LHCN-M2 (cell line): ENCODE results near the gene NKX2-3. TPM values are rescaled to one million over a fixed set of nuclear protein-coding genes. Genes with fewer than 3 reads are reported as not detected.
A peak's percentile ranks its signal among the peaks of the same experiment; 100 is the strongest.

ENCODE experiments used
- DNase-seq: peaks from one replicate; pipeline ENCODE4 v3.0.0-alpha.2; 2012; ENCODE audit warnings: low read depth
- total RNA-seq: library from RNA; depleted of rRNA; stranded (reverse); fragments of >200 nt; gene quantifications from 2 replicates; pipeline ENCODE4 v1.2.3, GENCODE V29; 2014

Gene NKX2-3
- total RNA-seq, 1 experiment from 2014 or later: not detected

DNA sequence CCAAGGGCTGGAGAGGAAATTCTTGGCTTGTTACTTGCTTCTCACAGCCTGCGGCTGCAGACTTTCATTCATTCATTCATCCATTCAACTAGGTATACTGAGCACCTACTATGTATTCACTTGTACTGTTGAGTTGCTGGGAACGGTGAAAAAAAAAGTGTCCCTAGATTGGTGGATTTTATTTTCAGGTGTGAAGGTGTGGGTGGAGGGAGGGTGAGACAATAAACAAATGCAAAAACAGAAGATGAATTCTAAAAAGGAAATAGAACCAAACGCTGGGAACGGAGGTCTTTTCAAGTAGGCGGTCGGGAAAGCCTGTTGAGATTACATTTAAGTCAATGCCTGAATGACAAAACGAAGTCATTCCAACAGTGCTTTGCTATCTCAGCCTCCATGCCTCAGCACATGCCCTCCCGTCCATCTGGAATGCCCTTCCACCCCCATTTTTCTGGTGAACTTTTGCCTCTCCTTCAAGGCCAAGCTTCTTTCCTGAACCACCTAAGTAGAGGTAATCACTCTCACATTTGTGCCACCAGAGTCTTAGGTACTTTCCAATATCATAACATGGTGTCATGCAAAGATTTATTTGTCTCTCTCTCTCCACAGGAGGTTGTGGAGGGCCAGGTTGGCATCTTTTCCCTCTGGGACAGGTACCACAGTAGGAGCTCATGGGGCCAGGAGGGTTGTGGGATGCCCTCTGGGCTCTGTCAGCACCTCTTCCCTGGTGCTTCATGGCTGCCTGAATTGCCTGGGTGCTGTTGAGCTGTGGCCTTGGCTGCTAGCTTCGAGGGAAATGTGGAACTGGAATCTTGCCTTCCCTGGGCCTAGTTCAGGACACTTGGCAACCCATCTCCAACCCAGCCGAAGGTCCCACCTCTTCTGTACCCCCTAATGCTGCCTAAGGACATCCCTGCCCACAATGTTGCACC, 5.5 kb downstream of the NKX2-3 start:
- DNase-seq: no peak

DNA sequence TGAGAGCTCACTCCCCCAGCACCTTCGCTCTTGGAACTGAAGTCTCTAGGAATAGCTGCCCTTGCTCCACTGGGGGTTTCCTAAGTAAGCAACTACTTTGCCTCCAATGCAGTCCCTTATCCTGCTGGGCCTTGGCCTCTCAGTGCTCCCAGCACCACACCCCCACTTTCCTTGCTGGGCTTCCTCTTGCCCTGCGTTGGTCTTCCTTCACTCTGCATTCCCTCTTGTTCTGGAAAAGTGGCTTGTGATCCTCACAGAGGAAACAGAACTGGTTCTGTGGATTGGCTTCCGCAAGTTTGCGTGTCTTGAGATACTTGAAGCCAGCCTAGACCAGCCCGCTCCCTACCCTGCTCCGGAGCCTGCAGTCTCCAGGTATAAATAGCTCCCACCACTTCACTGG, 6.4 kb downstream of the NKX2-3 start:
- DNase-seq: no peak

DNA sequence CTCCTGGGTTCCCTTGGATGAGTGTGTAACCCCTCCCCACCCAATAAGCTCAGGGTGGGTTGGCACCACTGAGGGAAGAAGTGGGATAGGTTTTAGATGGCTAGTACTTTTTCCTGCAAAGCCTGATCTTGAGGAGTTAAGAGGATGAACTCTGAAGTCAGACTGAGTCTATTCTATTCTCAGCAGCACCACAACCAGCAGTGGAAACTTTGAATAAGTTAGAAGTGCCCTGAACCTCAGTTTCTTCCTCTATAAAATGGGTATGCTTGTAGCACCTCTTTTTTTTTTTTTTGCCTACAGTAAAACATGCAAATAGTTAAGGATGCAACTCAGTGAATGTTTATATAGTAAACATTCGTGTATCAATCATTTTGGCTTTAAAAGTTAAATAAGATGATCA, 7.1 kb downstream of the NKX2-3 start:
- no peak for DNase-seq

DNA sequence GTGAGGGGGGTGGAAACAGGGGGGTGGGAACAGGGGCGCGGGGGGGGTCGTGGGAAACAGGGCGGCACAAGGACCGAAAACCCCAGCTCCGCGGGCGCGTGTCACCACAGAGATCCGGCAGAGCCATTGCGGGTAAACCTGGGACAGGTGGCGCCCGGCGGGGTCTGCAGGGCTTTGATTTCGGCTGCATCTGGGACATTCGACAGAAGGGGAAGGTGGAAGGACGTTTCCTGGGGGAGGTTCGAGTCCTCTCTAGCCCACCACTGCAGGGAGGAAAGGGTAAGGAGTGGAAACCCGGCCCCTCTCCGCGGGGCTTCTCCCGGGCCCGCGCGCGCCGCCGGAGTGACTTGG, 7.5 kb downstream of the NKX2-3 start:
- DNase-seq: no peak

DNA sequence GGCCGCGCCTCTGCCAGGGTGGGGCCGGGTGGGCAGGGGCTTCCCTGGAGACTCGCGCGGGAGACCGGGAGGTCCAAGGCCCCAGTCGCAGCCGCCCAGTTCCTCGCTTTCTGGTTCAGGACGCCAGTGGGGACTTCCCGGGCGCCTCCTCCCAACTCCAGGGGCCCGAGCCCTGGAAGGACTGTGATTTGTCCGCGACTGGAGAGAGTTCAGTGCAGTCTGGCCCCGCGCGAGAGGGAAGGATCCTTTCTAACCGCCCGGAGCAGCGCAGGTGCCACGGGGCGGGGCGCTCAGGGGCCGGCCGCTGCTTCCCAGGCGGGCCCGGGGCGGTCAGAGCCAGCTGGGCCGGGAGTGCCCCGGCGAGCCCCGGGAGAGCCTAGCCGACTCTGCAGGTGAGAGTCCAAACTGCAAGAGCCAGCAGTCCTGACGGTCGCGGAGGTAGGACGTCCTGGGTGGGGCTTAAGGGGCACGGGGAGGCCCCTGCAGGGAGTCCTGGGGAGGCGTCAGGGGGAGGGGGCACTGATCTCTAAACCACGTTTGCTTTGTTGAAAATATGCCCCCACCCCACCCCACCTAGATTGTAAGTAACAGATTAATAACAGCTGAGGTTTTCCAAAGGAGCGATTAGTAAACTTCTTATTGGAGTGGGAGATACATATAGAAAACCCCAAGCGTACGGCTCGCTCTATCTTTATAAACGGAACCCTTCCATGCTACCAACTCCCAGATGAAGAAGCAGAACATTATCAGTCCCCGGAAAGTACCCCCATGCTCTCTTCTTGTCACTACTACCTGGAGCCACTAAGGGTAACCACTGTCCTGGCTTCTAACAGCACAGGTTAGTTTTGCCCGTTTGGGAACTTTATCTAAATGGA, 8.2 kb downstream of the NKX2-3 start:
- DNase-seq: no peak

DNA sequence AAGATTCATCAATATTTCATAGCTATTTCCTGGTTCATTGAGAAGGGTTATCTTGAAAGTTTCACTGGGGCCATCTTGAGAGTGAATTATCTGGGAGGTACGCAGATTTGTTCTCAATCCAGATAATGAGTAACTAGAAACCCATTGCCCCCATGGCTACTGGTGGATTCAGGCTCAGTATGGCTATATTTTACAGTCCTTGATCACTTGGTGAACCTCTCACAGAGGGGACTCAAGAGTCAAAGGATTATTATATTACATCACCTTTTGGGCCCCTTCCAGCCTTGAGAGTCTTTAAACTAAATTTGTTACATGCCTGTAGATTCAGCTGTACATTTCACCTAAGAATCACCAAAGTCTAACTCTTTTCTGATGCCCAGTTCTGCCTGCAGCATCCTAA, 11.6 kb downstream of the NKX2-3 start:
- no peak for DNase-seq

DNA sequence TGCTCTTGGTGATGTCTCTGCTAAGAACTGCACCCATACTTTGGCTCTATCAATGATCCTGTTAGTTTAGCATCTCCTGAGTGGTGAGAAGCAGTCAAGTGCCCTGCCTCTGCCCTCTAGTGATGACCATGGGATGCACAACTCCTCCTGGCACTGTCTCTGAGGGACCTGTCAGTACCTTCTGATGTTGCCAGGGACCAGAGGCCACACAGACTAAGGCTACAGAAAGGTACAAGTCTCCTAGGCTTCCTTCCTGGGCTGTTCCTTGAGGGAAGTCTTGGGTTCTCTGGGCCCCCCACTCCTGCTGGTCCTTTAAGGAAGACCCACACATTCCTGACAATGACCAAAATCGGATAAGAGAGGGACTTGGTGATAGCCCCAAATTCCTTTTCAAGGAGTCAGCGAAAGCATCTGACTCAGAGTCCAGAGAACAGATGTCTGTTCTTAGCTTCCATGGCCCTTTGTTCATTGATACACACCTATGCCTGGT, 15.3 kb downstream of the NKX2-3 start:
- peak; percentile 73 for DNase-seq

DNA sequence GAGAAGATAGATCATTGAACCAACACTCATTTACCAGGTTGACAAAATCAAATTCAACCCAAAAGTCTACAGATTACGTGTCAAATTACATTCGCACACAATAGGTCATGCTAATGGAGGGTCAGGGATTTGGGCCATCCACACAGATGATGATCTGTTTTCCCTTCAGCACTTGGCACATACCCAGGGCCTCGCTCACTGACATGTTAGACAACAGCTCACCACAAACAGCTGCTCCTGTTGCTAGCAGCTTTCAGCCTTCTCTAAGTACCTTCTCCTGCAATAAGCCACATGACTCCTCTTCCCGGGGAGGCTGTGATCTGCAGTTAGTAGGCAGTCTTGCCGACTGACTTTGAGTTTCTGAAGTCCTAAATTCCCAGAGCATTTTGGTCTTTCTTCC, 18.4 kb downstream of the NKX2-3 start:
- DNase-seq: peak; percentile 98

DNA sequence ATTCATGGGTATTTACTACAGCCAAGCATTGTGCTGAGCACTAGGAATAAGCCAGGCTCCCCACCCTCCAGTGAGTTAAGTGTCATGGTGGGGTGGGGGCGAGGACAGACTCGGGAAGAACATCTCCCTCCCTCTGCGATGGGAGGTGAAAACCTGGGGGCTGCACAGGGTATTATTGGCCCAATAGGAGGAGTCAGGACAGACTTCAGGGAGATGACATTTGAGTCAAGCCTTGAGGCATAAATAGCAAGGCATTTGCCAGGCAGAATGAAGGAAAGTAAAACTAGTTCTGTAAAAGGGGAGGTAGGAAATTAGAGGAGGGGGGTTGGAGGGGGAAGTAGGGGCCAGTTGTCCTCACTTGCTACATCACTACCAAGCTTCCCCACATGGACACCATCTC, 18.9 kb downstream of the NKX2-3 start:
- no peak for DNase-seq

DNA sequence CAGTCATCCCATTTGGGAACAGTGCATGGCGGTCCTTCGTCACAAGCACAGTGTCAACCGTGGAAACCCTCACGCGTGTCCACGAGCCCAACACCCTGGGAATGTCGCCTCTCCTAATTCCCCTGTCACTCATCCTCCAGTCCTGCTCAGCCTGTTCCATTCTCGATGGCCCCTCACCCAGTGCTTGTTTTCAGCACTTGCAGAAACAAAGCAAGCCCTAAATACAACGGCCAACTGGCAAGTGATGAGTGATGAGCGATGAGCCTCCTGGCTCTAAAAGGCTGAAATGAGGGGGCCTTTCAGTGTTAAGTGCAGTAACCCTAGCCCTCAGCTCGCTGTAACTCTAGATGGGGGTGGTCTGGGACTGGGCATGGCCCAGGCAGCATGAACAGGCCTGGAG, 22.6 kb downstream of the NKX2-3 start:
- DNase-seq: no peak

DNA sequence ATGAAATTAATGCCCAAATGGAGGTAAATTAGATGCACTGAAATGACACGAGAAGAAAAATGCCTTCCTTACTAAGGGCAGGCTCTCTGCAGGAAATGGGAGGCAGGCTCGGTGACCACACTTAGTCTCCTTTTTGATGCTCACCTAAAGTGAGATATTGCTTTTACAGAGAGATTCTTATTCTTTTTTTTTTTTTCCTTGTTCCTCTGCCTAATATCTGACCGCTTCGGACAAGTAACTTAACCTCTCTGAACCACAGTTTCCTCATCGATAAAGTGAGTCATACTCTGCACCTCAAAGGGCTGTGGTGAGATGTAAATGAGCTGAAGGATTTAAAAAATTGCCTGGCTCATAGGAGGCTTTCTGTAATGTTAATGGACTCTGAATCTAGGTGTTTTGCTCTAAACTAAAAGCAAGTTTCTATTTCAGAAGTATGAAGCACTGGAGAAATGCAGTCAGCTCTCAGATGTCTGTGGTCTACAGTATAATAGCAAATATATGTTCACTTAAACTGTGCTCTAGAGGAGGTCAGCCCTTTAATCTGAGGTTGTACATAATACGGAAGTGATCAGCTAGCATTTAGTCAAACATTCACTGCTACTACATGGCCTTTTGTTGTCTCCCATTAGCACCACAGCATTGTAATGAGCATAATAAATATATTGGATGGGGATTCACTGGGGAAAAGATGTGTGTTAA, 23.2 kb downstream of the NKX2-3 start:
- DNase-seq: no peak

DNA sequence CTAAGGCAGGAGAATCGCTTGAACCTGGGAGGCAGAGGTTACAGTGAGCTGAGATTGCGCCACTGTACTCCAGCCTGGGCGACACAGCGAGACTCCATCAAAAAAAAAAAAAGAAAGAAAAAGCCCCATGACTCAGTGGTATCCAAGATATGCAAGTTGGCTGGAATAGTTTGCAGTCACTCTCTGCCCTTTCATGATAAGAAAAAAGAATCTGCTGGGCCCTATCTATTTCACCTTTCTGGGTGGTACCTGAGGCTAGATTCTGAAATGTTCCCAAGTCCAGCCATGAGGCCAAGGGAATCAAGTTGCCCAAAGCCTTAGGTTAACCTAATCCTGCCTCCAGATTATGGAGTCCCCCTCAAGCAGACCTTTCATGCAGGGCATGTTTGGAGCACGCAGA, 24.3 kb downstream of the NKX2-3 start:
- DNase-seq: no peak

DNA sequence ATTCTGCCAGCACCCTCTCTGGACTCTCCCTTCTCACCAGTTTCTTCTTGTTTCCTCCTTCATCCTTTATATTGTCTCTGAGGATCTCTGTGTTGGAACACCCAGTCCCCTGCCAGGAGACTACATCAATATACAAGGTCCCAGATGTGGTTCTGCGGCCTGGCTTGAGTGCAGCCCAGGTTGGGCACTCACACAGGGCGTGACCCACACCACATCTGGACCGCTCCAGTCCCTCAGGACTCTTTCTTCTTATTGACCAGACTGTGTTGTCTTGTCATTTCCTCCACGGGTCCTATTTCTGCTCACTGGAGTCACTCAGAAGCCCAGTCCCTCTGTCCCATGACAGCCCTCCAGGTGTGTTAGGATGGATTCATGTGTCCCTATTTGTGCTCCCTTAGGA, 26.0 kb downstream of the NKX2-3 start:
- DNase-seq: no peak

DNA sequence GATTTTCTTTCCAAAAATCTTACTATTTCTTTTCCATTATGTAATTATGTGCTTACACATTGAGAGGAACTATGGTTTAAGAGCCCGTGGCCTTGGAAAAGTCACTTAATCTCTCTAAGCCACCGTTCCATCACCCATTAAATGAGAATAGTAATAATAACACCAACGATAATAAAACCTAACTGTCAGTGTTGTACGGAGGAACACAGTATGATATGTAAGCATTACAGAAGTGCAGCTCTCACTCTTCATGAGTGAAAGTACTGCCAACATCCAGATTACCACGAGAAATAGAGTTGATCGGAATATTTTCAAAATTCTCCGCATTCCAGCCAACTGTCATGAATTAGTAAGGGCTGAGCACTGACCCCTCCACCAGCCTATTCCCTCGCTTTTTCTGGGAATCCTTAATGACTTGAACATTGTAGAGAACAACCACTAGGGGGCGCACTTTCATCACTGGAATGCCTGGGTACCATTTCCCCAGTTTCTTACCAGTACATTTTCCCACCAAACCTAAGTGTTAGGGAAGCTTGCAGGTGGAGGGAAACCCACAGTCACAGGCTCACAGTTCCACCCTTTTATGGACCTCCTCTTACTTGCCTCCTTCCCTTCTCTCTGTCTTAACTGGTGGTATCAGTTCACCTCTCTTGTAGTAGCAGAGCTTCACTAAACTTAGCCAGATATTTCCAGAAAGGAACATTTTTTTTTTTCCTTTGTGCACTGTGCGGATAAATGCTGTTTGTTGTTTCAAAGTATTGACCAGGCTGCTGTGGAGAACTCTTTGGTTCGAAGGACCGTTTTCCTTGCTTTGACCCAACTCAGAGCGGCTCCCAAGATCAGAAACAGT, 27.8 kb downstream of the NKX2-3 start:
- peak; percentile 56 for DNase-seq

DNA sequence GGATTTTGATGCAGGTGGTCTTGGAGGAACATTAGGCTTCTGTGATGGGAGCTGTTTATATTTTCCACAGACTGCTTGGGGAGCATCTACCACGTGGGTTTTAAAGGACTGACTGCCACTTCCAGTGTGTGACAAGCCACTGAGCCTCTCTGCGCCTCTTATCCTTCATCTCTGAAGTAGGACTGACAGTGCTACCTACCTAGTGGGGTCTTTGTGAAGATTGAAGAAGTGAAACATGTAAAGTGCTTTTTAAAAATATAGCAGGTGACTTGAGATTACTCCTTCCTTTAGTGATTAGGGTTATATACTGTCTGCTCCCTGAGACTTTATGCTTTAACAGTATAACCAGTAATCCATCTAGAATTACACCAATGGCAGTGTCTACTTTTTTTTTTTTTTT, 29.9 kb downstream of the NKX2-3 start:
- DNase-seq: no peak

DNA sequence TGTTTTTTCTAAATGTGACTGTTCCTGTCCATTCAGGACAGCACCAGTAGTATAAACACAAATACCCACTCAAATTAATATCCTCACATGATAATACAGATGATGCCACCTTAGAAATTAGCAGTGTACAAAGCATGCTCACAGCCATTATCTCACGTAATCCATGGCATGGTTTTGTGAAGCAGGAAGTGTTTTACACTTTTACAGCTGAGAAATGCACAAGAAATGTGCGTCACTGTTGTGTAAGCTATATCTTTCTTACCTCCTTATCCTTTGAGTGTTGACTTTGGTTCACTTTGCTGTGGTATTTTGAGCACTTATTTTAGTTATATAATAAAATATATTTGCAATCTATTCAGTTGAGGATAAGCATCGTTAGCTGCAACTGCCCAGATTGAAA, 31.6 kb downstream of the NKX2-3 start:
- DNase-seq: no peak

DNA sequence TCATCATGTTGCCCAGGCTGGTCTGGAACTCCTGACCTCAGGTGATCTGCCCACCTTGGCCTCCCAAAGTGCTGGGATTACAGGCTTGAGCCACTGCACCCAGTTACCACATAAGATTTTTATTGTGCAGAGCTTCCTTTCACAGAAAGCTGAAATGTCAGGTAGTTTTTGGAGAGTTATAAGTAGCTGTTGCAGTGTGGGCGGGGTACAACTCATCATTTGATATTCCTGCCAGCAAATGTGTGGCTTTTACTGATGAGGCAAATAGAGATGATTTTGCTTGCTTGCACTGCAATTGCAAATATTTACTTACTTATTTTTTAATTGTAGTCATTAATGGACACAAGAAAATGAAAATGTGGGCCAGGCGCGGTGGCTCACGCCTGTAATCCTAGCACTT, 32.4 kb downstream of the NKX2-3 start:
- no peak for DNase-seq

DNA sequence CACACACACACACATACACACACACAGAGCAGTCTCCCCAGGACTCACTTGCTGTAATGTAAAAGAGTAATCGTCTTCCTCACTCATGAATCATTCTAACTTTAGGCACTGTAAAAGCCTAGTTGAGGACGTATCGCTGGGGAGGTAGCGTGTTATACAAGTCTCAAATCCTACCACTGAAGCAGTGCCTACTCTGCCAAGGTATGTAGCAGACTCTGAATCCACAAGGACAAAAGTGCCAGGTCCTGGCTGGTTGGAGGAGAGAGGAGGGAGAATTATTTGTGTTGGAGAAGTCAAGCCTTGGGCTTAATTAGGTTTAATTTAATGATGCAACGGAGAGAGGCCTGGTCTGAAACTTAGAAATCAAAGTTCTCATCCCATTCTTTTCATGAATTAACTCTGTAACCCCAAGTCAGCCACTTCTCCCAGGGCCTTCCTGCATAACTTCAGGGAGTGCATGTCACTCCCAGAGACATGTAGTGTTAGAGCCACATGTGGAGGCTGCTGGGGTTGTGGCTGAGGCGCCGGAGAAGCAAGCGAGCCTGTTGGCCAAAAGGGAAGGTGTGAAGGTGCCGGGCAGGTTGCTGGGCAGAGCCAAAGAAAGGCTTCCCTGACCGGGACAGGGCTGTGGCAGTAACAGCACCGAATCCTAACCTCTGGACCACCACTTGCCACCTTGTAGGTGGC, 36.7 kb downstream of the NKX2-3 start:
- no peak for DNase-seq

DNA sequence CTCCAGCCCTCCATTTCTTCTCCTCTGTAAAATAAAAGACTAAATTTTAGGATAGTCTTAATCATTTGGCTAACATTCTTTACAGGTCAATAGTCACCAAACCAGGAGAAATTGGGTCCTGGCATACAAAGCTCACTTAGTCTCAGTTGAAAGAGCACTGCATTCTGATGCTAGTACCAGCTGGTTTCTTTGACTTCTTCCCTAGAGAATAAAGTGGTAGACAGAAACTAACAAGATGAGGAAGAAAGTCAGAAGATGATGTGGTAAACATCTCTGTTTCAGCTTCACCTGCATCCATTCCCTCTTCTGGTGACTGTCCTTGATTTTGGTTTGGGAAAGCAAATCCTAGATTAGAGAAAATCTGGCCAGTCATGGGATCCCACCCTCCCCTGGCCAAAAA, 37.2 kb downstream of the NKX2-3 start:
- DNase-seq: no peak

DNA sequence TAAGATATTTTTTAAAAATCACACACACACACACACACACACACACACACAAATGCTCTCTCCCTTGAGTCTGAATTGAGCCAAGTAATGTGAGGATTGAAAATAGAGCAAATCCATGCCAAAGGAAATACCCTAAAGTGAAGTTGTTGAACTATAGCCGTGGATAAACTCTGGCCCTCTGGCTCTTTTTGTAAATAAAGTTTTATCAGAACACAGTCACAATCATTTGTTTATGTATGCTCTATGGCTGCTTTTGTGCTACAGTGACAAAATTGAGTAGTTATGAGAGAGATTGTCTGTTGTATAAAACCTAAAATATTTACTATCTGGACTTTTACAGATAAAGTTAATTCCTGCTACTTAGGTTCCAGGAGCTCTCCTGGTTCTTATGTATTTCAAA, 39.1 kb downstream of the NKX2-3 start:
- DNase-seq: no peak
